ENCODE data around the gene ERC1.
"Not testable (repeated sequence)": the region's sequence is repeated elsewhere in the genome, so short reads cannot be mapped to it uniquely, and the experiment has no call there.

ERC1 gene

GRCh38 chr12:999736-1000135 lies 8.7 kb downstream of the ERC1 start:
- H3K27ac ChIP-seq (ENCODE audit: low read length, poor library complexity, severe bottlenecking); H2AFZ ChIP-seq (ENCODE audit: low read depth, low read length); H3K4me1 ChIP-seq (ENCODE audit: control insufficient read depth, insufficient read depth, low read depth, low read length); H4K91ac ChIP-seq (ENCODE audit: low read length); H3K4me2 ChIP-seq (ENCODE audit: low read length, poor library complexity, severe bottlenecking); H4K8ac ChIP-seq (ENCODE audit: low read length); H3K27me3 ChIP-seq (ENCODE audit: control insufficient read depth in 1 of 2, insufficient read depth in 1 of 2, low read length in 2 of 2); H3K9me3 ChIP-seq (ENCODE audit: control insufficient read depth, low read length); H2BK120ac ChIP-seq (ENCODE audit: low read depth, low read length); H2BK12ac ChIP-seq (ENCODE audit: low read length in 2 of 2); H2AK5ac ChIP-seq (ENCODE audit: low read length, severe bottlenecking); H3K9ac ChIP-seq (ENCODE audit: low read length); H3K18ac ChIP-seq (ENCODE audit: low read depth in 1 of 2, low read length in 2 of 2); H3K23ac ChIP-seq (ENCODE audit: low read length in 2 of 2); H3K4me3 ChIP-seq (ENCODE audit: insufficient read depth in 1 of 2, low read depth in 1 of 2, low read length in 2 of 2); H3K36me3 ChIP-seq (ENCODE audit: control insufficient read depth in 1 of 2, insufficient read depth in 2 of 2, low read depth in 1 of 2, low read length in 2 of 2); H2BK15ac ChIP-seq (ENCODE audit: low read depth, poor library complexity, severe bottlenecking); H3K14ac ChIP-seq (ENCODE audit: low read length in 2 of 2); DNase-seq; H2BK5ac ChIP-seq (ENCODE audit: low read depth, low read length, poor library complexity, severe bottlenecking); H3K4ac ChIP-seq (ENCODE audit: low read depth in 1 of 2, low read length in 2 of 2): not testable (repeated sequence)
- 97% methylated on average over 4 of the region's 7 CpGs for WGBS
- H3K79me1 ChIP-seq (replicated peaks; ENCODE audit: low read length, poor library complexity, severe bottlenecking), result peaks cover 15% of the 10 kb centered on the region

- H3K4me2 ChIP-seq (ENCODE audit: low read length, poor library complexity, severe bottlenecking), result no peak overlapping the region
- no peak overlapping the region for H3K4ac ChIP-seq (ENCODE audit: low read depth in 1 of 2, low read length in 2 of 2)
- no peak overlapping the region for H3K14ac ChIP-seq (ENCODE audit: low read length in 2 of 2)
- no peak overlapping the region for H4K91ac ChIP-seq (ENCODE audit: low read length)
- no peak overlapping the region for H2BK5ac ChIP-seq (ENCODE audit: low read depth, low read length, poor library complexity, severe bottlenecking)
- DNase-seq, result no peak
- no peak overlapping the region for H2AK5ac ChIP-seq (ENCODE audit: low read length, severe bottlenecking)
- H2BK15ac ChIP-seq (ENCODE audit: low read depth, poor library complexity, severe bottlenecking), result no peak overlapping the region
- peaks cover 17% of the 10 kb centered on the region for H3K79me1 ChIP-seq (replicated peaks; ENCODE audit: low read length, poor library complexity, severe bottlenecking)
- H2BK12ac ChIP-seq (ENCODE audit: low read length in 2 of 2), result no peak overlapping the region
- H2BK120ac ChIP-seq (ENCODE audit: low read depth, low read length), result no peak overlapping the region
- H2AFZ ChIP-seq (ENCODE audit: low read depth, low read length), result no peak overlapping the region
- no peak overlapping the region for H3K27ac ChIP-seq (ENCODE audit: low read length, poor library complexity, severe bottlenecking)
- peaks cover 2% of the 10 kb centered on the region for H3K4me1 ChIP-seq (ENCODE audit: control insufficient read depth, insufficient read depth, low read depth, low read length)
- H3K9me3 ChIP-seq (ENCODE audit: control insufficient read depth, low read length), result no peaks in the 10 kb centered on the region
- H3K18ac ChIP-seq (ENCODE audit: low read depth in 1 of 2, low read length in 2 of 2), result no peak overlapping the region
- no peak overlapping the region for H3K23ac ChIP-seq (ENCODE audit: low read length in 2 of 2)
- H3K36me3 ChIP-seq (ENCODE audit: control insufficient read depth in 1 of 2, insufficient read depth in 2 of 2, low read depth in 1 of 2, low read length in 2 of 2), result peaks cover 4 to 6% of the 10 kb centered on the region in 2 experiments
- no peak overlapping the region for H3K9ac ChIP-seq (ENCODE audit: low read length)
- no peak overlapping the region for H4K8ac ChIP-seq (ENCODE audit: low read length)
- no peaks in the 10 kb centered on the region for H3K27me3 ChIP-seq (ENCODE audit: control insufficient read depth in 1 of 2, insufficient read depth in 1 of 2, low read length in 2 of 2)
- no CpG with 5 or more reads among the region's 3 CpGs for WGBS
- no peak overlapping the region for H3K4me3 ChIP-seq (ENCODE audit: insufficient read depth in 1 of 2, low read depth in 1 of 2, low read length in 2 of 2)
Observed at GRCh38 chr12:1001507-1001906, 10.5 kb downstream of the ERC1 start.

GRCh38 chr12:1003600-1004271 lies 12.7 kb downstream of the ERC1 start:
- H3K79me1 ChIP-seq (replicated peaks; ENCODE audit: low read length, poor library complexity, severe bottlenecking), result peaks cover 21% of the 10 kb centered on the region
- H3K9ac ChIP-seq (ENCODE audit: low read length), result no peak overlapping the region
- H4K8ac ChIP-seq (ENCODE audit: low read length), result no peak overlapping the region
- no peak overlapping the region for H2BK5ac ChIP-seq (ENCODE audit: low read depth, low read length, poor library complexity, severe bottlenecking)
- H3K9me3 ChIP-seq (ENCODE audit: control insufficient read depth, low read length), result no peaks in the 10 kb centered on the region
- no peak overlapping the region for H2BK15ac ChIP-seq (ENCODE audit: low read depth, poor library complexity, severe bottlenecking)
- H3K18ac ChIP-seq (ENCODE audit: low read depth in 1 of 2, low read length in 2 of 2), result no peak overlapping the region
- no peak for DNase-seq
- no peak overlapping the region for H3K14ac ChIP-seq (ENCODE audit: low read length in 2 of 2)
- H3K27ac ChIP-seq (ENCODE audit: low read length, poor library complexity, severe bottlenecking), result no peak overlapping the region
- WGBS, result 100% methylated on average over 2 of the region's 3 CpGs
- H2AK5ac ChIP-seq (ENCODE audit: low read length, severe bottlenecking), result no peak overlapping the region
- peaks cover 4 to 6% of the 10 kb centered on the region in 2 experiments for H3K36me3 ChIP-seq (ENCODE audit: control insufficient read depth in 1 of 2, insufficient read depth in 2 of 2, low read depth in 1 of 2, low read length in 2 of 2)
- H3K4ac ChIP-seq (ENCODE audit: low read depth in 1 of 2, low read length in 2 of 2), result no peak overlapping the region
- no peak overlapping the region for H2BK12ac ChIP-seq (ENCODE audit: low read length in 2 of 2)
- no peak overlapping the region for H2AFZ ChIP-seq (ENCODE audit: low read depth, low read length)
- no peaks in the 10 kb centered on the region for H3K27me3 ChIP-seq (ENCODE audit: control insufficient read depth in 1 of 2, insufficient read depth in 1 of 2, low read length in 2 of 2)
- no peak overlapping the region for H2BK120ac ChIP-seq (ENCODE audit: low read depth, low read length)
- H3K4me1 ChIP-seq (ENCODE audit: control insufficient read depth, insufficient read depth, low read depth, low read length), result no peaks in the 10 kb centered on the region
- H4K91ac ChIP-seq (ENCODE audit: low read length), result no peak overlapping the region
- H3K23ac ChIP-seq (ENCODE audit: low read length in 2 of 2), result no peak overlapping the region
- no peak overlapping the region for H3K4me2 ChIP-seq (ENCODE audit: low read length, poor library complexity, severe bottlenecking)
- H3K4me3 ChIP-seq (ENCODE audit: insufficient read depth in 1 of 2, low read depth in 1 of 2, low read length in 2 of 2), result no peak overlapping the region

GRCh38 chr12:1006255-1006654 lies 15.2 kb downstream of the ERC1 start:
- Histone ChIP-seq H3K27me3 (ENCODE audit: control insufficient read depth in 1 of 2, insufficient read depth in 1 of 2, low read length in 2 of 2) (no peaks in the 10 kb centered on the region), H3K23ac (ENCODE audit: low read length in 2 of 2) (no peak overlapping the region), H3K14ac (ENCODE audit: low read length in 2 of 2) (no peak overlapping the region), H4K8ac (ENCODE audit: low read length) (no peak overlapping the region), H2AFZ (ENCODE audit: low read depth, low read length) (no peak overlapping the region), H3K4me1 (ENCODE audit: control insufficient read depth, insufficient read depth, low read depth, low read length) (no peaks in the 10 kb centered on the region), H3K9ac (ENCODE audit: low read length) (no peak overlapping the region), H2BK120ac (ENCODE audit: low read depth, low read length) (no peak overlapping the region), H3K36me3 (ENCODE audit: control insufficient read depth in 1 of 2, insufficient read depth in 2 of 2, low read depth in 1 of 2, low read length in 2 of 2) (peaks cover 0 to 4% of the 10 kb centered on the region in 2 experiments), H3K9me3 (ENCODE audit: control insufficient read depth, low read length) (no peaks in the 10 kb centered on the region), H2BK15ac (ENCODE audit: low read depth, poor library complexity, severe bottlenecking) (no peak overlapping the region), H3K18ac (ENCODE audit: low read depth in 1 of 2, low read length in 2 of 2) (peak overlapping the region in 1 of 2 experiments; percentile 33), H3K4me3 (ENCODE audit: insufficient read depth in 1 of 2, low read depth in 1 of 2, low read length in 2 of 2) (no peak overlapping the region), H2BK5ac (ENCODE audit: low read depth, low read length, poor library complexity, severe bottlenecking) (no peak overlapping the region), H2AK5ac (ENCODE audit: low read length, severe bottlenecking) (peak overlapping the region; percentile 27), H3K79me1 (replicated peaks; ENCODE audit: low read length, poor library complexity, severe bottlenecking) (peaks cover 14% of the 10 kb centered on the region), H3K27ac (ENCODE audit: low read length, poor library complexity, severe bottlenecking) (no peak overlapping the region), H3K4me2 (ENCODE audit: low read length, poor library complexity, severe bottlenecking) (no peak overlapping the region), H2BK12ac (ENCODE audit: low read length in 2 of 2) (no peak overlapping the region), H3K4ac (ENCODE audit: low read depth in 1 of 2, low read length in 2 of 2) (peak overlapping the region in 1 of 2 experiments; percentile 13), H4K91ac (ENCODE audit: low read length) (no peak overlapping the region)
- WGBS, result 86% methylated on average over 6 of the region's 6 CpGs
- DNase-seq, result no peak

Measured in mesenchymal stem cell (in vitro differentiated cells and primary cell).